ENCODE measurements around the gene PDZD4.

PDZD4 gene

GRCh38 chrX:153829799-153830639, at the start of gene PDZD4:
PDZD4 (minus strand) TSS chrX:153830544; CDS start chrX:153830298, 246 bp downstream.
- in situ Hi-C loops (cut with MboI; ENCODE audit: low sequenced_read_pairs) = no loop called here

GRCh38 chrX:153879741-153880439, 49.5 kb upstream of the PDZD4 start:
- in situ Hi-C loops (cut with MboI; ENCODE audit: low sequenced_read_pairs) = no loop called here

- in situ Hi-C loops (cut with MboI; ENCODE audit: low sequenced_read_pairs) = no loop called here
Observed at GRCh38 chrX:153878969-153879653, 48.8 kb upstream of the PDZD4 start.

GRCh38 chrX:153878345-153878744, 48.0 kb upstream of the PDZD4 start:
- in situ Hi-C loops (cut with MboI; ENCODE audit: low sequenced_read_pairs) = no loop called here

- in situ Hi-C loops (cut with MboI; ENCODE audit: low sequenced_read_pairs) = no loop called here
Observed at GRCh38 chrX:153877571-153878261, 47.4 kb upstream of the PDZD4 start.

GRCh38 chrX:153876112-153876491, 45.8 kb upstream of the PDZD4 start:
- in situ Hi-C loops (cut with MboI; ENCODE audit: low sequenced_read_pairs) = no loop called here

GRCh38 chrX:153875391-153876111, 45.2 kb upstream of the PDZD4 start:
- in situ Hi-C loops (cut with MboI; ENCODE audit: low sequenced_read_pairs) = no loop called here

- in situ Hi-C loops (cut with MboI; ENCODE audit: low sequenced_read_pairs) = no loop called here
Observed at GRCh38 chrX:153874366-153875125, 44.2 kb upstream of the PDZD4 start.

- in situ Hi-C loops (cut with MboI; ENCODE audit: low sequenced_read_pairs) = no loop called here
Observed at GRCh38 chrX:153874085-153874365, 43.7 kb upstream of the PDZD4 start.

GRCh38 chrX:153873282-153874084, 43.1 kb upstream of the PDZD4 start:
- in situ Hi-C loops (cut with MboI; ENCODE audit: low sequenced_read_pairs) = no loop called here

- in situ Hi-C loops (cut with MboI; ENCODE audit: low sequenced_read_pairs) = no loop called here
Observed at GRCh38 chrX:153871946-153872878, 41.9 kb upstream of the PDZD4 start.

- in situ Hi-C loops (cut with MboI; ENCODE audit: low sequenced_read_pairs) = no loop called here
Observed at GRCh38 chrX:153871451-153871850, 41.1 kb upstream of the PDZD4 start.

- in situ Hi-C loops (cut with MboI; ENCODE audit: low sequenced_read_pairs) = no loop called here
Observed at GRCh38 chrX:153870791-153871360, 40.5 kb upstream of the PDZD4 start.

GRCh38 chrX:153870288-153870690, 39.9 kb upstream of the PDZD4 start:
- in situ Hi-C loops (cut with MboI; ENCODE audit: low sequenced_read_pairs) = no loop called here

- in situ Hi-C loops (cut with MboI; ENCODE audit: low sequenced_read_pairs) = no loop called here
Observed at GRCh38 chrX:153869473-153870287, 39.3 kb upstream of the PDZD4 start.

- in situ Hi-C loops (cut with MboI; ENCODE audit: low sequenced_read_pairs) = no loop called here
Observed at GRCh38 chrX:153868576-153869472, 38.5 kb upstream of the PDZD4 start.
